Activated naive CD4-positive, alpha-beta T cell treated with Interleukin-2 at 50 U/mL for 16 hours (primary cell): ENCODE results near the gene KRT80.
"Not testable (repeated sequence)": the region's sequence is repeated elsewhere in the genome, so short reads cannot be mapped to it uniquely, and the experiment has no call there.

Experiments used
- DNase-seq: peaks from one replicate; pipeline ENCODE4 v3.0.0-alpha.2; 2020

The KRT80 gene

GRCh38 chr12:52191841-52192791 lies at the start of gene KRT80:
KRT80 (minus strand) TSS chr12:52192014; CDS start chr12:52191902, 112 bp downstream.
- peak; percentile 18 for DNase-seq

- no peak for DNase-seq
These were observed 49.5 kb upstream of the KRT80 start for GRCh38 chr12:52241205-52241842.

GRCh38 chr12:52240247-52240646 lies 48.4 kb upstream of the KRT80 start:
- DNase-seq: not testable (repeated sequence)

- DNase-seq: no peak
These were observed 48.0 kb upstream of the KRT80 start for GRCh38 chr12:52239767-52240166.

- no peak for DNase-seq
These were observed 47.3 kb upstream of the KRT80 start for GRCh38 chr12:52238916-52239646.

GRCh38 chr12:52238207-52238840 lies 46.5 kb upstream of the KRT80 start:
- no peak for DNase-seq

- DNase-seq: no peak
These were observed 44.7 kb upstream of the KRT80 start for GRCh38 chr12:52236386-52237050.

- DNase-seq: no peak
These were observed 44.1 kb upstream of the KRT80 start for GRCh38 chr12:52235822-52236361.

GRCh38 chr12:52235001-52235764 lies 43.4 kb upstream of the KRT80 start:
- no peak for DNase-seq

- DNase-seq: no peak
These were observed 42.5 kb upstream of the KRT80 start for GRCh38 chr12:52234223-52234810.

- no peak for DNase-seq
These were observed 41.8 kb upstream of the KRT80 start for GRCh38 chr12:52233462-52234207.

GRCh38 chr12:52232674-52233461 lies 41.1 kb upstream of the KRT80 start, which contains the start of gene KRT7:
KRT7 (plus strand) TSS chr12:52233243; CDS start chr12:52233297, 54 bp downstream.
- DNase-seq: no peak

GRCh38 chr12:52232203-52232673 lies 40.4 kb upstream of the KRT80 start:
- no peak for DNase-seq

- no peak for DNase-seq
These were observed 39.7 kb upstream of the KRT80 start for GRCh38 chr12:52231305-52232202.

- DNase-seq: no peak
These were observed 38.8 kb upstream of the KRT80 start for GRCh38 chr12:52230364-52231281.

- no peak for DNase-seq
These were observed 38.1 kb upstream of the KRT80 start for GRCh38 chr12:52229836-52230343.
